GM12873 (cell line): ENCODE measurements around the gene SMAD2.

Source experiments
- TF ChIP-seq, protein P1 (sequence below): IDR thresholded peaks from 2 replicates; pipeline ENCODE4 v1.5.1; 2012; ENCODE audit warnings: low read depth, mild to moderate bottlenecking, moderate library complexity, low read length, control low read depth; ENCODE audit not compliant: insufficient read depth; ENCODE audit errors: missing control alignments

Gene SMAD2

DNA sequence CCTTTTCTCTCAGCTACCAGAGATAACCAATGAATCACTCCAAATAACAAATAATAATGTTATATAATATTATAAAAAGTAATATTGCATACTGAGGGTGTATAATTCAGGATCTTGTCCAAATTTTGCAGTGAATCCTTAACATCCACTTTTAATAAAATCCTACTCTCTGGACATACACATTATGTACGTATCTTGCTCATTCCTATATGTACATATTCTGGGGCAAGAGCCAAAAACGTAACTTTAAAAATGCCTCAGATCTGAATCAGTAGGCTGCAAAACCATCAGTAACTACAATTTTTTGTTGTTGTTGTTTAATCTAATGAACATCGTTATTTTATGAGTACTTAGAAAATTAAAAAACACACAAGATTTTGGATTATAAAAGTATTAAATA lies 65.3 kb downstream of the SMAD2 start:
- TF ChIP-seq, protein P1, sequence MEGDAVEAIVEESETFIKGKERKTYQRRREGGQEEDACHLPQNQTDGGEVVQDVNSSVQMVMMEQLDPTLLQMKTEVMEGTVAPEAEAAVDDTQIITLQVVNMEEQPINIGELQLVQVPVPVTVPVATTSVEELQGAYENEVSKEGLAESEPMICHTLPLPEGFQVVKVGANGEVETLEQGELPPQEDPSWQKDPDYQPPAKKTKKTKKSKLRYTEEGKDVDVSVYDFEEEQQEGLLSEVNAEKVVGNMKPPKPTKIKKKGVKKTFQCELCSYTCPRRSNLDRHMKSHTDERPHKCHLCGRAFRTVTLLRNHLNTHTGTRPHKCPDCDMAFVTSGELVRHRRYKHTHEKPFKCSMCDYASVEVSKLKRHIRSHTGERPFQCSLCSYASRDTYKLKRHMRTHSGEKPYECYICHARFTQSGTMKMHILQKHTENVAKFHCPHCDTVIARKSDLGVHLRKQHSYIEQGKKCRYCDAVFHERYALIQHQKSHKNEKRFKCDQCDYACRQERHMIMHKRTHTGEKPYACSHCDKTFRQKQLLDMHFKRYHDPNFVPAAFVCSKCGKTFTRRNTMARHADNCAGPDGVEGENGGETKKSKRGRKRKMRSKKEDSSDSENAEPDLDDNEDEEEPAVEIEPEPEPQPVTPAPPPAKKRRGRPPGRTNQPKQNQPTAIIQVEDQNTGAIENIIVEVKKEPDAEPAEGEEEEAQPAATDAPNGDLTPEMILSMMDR: no peak

- TF ChIP-seq, protein P1: no peak
Measured at GRCh38 chr18:47863041-47863440, 67.4 kb downstream of the SMAD2 start.

- TF ChIP-seq, protein P1: no peak
Measured at GRCh38 chr18:47858607-47859006, 71.9 kb downstream of the SMAD2 start.

DNA sequence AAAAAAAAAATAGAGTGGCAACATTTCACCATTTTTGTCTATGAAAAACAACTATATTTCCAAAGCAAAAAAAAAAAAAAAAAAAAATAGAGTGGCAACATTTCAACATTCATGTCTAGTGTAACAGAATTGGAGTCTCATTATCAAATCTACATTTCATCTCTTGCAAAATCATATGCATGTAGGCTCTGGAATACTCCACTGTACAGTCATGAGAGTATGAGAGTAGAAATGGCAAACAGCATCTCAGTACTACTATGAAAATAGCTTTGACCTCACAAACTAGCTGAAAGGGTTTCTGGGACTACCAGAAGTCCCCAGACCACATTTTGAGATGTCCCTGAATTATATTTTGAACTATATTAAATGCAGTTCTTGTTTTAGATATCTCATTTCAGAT lies 82.8 kb downstream of the SMAD2 start:
- TF ChIP-seq, protein P1: no peak

GRCh38 chr18:47846431-47846830 lies 84.0 kb downstream of the SMAD2 start:
- TF ChIP-seq, protein P1: no peak

DNA sequence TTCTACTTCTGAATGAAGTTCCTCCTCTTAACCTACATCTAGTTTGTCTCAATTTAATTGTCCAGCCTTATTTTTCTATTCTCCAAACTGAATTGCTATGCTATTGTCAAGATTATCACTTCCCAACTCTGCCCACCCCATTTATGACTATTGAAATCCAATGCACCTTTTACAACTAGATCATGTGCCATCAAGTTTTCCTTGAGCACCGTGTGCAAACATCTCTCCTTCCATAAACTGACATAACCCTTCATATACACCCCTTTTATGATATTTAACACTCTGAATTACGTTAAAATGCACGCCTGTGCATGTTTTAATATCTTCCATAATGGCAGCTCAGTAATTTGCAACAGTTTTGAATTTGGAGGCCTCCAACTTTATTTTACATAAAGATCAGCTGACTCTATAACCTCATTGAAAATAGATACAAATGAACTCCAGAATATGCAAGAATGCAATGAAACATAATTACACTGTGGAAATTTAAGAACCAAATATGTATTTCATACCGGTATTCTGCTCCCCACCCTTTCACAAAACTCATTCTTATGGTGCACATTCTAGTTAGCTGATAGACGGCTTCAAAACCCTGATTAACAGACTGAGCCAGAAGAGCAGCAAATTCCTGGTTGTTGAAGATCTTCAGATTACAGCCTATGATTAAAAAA lies 85.5 kb downstream of the SMAD2 start:
- TF ChIP-seq, protein P1: no peak

DNA sequence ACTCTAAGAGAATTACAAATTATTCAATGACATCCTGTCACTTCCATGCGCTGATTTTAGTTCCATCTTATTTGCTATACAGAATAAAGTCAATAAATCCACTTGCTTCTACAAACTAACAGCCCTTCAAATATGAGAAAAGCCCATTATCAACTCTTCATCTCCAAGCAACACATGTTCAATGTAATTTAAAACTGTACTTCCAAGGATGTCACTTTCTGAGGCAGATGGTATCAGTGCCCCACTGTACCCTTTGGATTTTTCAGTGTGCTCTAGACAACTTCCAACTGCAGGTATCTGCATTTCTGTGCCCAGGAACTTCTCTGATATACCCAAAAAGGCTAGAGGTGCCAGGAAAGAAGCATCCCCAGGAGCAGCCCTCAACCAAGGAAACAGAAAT lies 87.6 kb downstream of the SMAD2 start:
- TF ChIP-seq, protein P1: no peak

GRCh38 chr18:47838396-47838795 lies 92.1 kb downstream of the SMAD2 start:
- TF ChIP-seq, protein P1: no peak
